GM23338 (cell line): ENCODE data around the gene GLI3. TPM values are rescaled to one million over a fixed set of nuclear protein-coding genes. Genes with fewer than 3 reads are reported as not detected.

Experiments
- ATAC-seq: fragments of 200-7000 bp; cut with Tn5 transposase; 3 replicates; pipeline ENCODE4 v1.9.1; 2020
- DNase-seq: peaks from one replicate; pipeline ENCODE4 v3.0.0-alpha.2; 2015; ENCODE audit warnings: low spot score
- H2AFZ ChIP-seq: fragments of 200-600 bp; sonication (generic); 2 replicates; pipeline ENCODE4 v1.8.0; 2016; ENCODE audit warnings: antibody characterized with exemption, mild to moderate bottlenecking, moderate library complexity
- H3F3A ChIP-seq: fragments of 200-600 bp; sonication (generic); replicated peaks from 2 replicates; pipeline ENCODE4 v1.8.0; 2017; ENCODE audit warnings: antibody characterized with exemption, mixed run types, low read depth
- H3K27ac ChIP-seq: fragments of 200-600 bp; sonication (generic); 2 replicates; pipeline ENCODE4 v1.6.1; 2016; ENCODE audit warnings: low read depth
- H3K27me3 ChIP-seq: fragments of 200-600 bp; sonication (generic); 2 replicates; pipeline ENCODE4 v1.8.0; 2016; ENCODE audit warnings: mild to moderate bottlenecking, mixed run types, moderate library complexity; ENCODE audit not compliant: insufficient read depth
- H3K36me3 ChIP-seq: fragments of 200-600 bp; sonication (generic); 2 replicates; pipeline ENCODE4 v1.8.0; 2016; ENCODE audit warnings: mild to moderate bottlenecking; ENCODE audit not compliant: insufficient read depth
- H3K4me1 ChIP-seq: fragments of 200-600 bp; sonication (generic); 2 replicates; pipeline ENCODE4 v1.8.0; 2016; ENCODE audit warnings: mild to moderate bottlenecking, moderate library complexity; ENCODE audit not compliant: insufficient read depth
- H3K4me2 ChIP-seq: fragments of 200-600 bp; sonication (generic); 2 replicates; pipeline ENCODE4 v1.7.1; 2017; ENCODE audit warnings: mixed run types
- H3K4me3 ChIP-seq: fragments of 200-600 bp; sonication (generic); 2 replicates; pipeline ENCODE4 v1.6.1; 2016; ENCODE audit warnings: mixed run types
- H3K79me2 ChIP-seq: fragments of 200-600 bp; sonication (generic); replicated peaks from 2 replicates; pipeline ENCODE4 v1.8.0; 2017; ENCODE audit warnings: mild to moderate bottlenecking; ENCODE audit not compliant: insufficient read depth
- H3K9me2 ChIP-seq: fragments of 200-600 bp; sonication (generic); 2 replicates; pipeline ENCODE4 v1.8.0; 2017; ENCODE audit not compliant: insufficient read depth
- H4K20me1 ChIP-seq: fragments of 200-600 bp; sonication (generic); replicated peaks from 2 replicates; pipeline ENCODE4 v1.8.0; 2017; ENCODE audit warnings: mild to moderate bottlenecking; ENCODE audit not compliant: insufficient read depth
- H3K27ac Mint-ChIP-seq: 2 replicates; pipeline ENCODE4 v1.8.0; 2020; ENCODE audit warnings: inconsistent platforms, mild to moderate bottlenecking, moderate library complexity, mixed read lengths
- H3K27me3 Mint-ChIP-seq: 3 replicates; pipeline ENCODE4 v1.8.0; 2022; ENCODE audit warnings: low read depth, mild to moderate bottlenecking, moderate library complexity, mixed read lengths, inconsistent platforms; ENCODE audit not compliant: insufficient read depth, poor library complexity
- H3K36me3 Mint-ChIP-seq: 3 replicates; pipeline ENCODE4 v1.8.0; 2021; ENCODE audit warnings: low read depth, mild to moderate bottlenecking, inconsistent platforms, moderate library complexity, mixed read lengths
- H3K4me1 Mint-ChIP-seq: 3 replicates; pipeline ENCODE4 v1.8.0; 2020; ENCODE audit warnings: mild to moderate bottlenecking, inconsistent platforms, mixed read lengths
- H3K4me3 Mint-ChIP-seq: 3 replicates; pipeline ENCODE4 v1.8.0; 2021; ENCODE audit warnings: moderate library complexity, mild to moderate bottlenecking, inconsistent platforms, mixed read lengths
- H3K9me3 Mint-ChIP-seq: 3 replicates; pipeline ENCODE4 v1.8.0; 2020; ENCODE audit warnings: moderate library complexity, mild to moderate bottlenecking, inconsistent platforms, mixed read lengths
- CREB1 ChIP-seq: fragments of 250-450 bp; sonication (Bioruptor Pico); IDR thresholded peaks from 2 replicates; pipeline ENCODE4 v1.5.0; 2020; ENCODE audit warnings: low read depth, mild to moderate bottlenecking, moderate library complexity
- CTCF ChIP-seq, 2 experiments: fragments of 200-600 bp in 1 of 2; sonication (generic) in 1 of 2; conservative IDR thresholded peaks; 2 replicates each; pipeline versions ENCODE4 v1.5.1 to v1.6.1; 2016 to 2017; ENCODE audit warnings: antibody characterized with exemption in 2 of 2, low read depth in 2 of 2, mild to moderate bottlenecking in 2 of 2, moderate library complexity in 1 of 2
- ETS1 ChIP-seq: IDR thresholded peaks from 2 replicates; pipeline ENCODE4 v1.6.1; 2016; ENCODE audit warnings: antibody characterized with exemption
- EZH2 ChIP-seq: fragments of 200-600 bp; sonication (generic); IDR thresholded peaks from one replicate; pipeline ENCODE4 v1.8.0; 2017; ENCODE audit warnings: antibody characterized with exemption, mild to moderate bottlenecking, low read depth; ENCODE audit not compliant: unreplicated experiment
- EZH2phosphoT487 ChIP-seq: fragments of 200-600 bp; sonication (generic); IDR thresholded peaks from one replicate; pipeline ENCODE4 v1.8.1; 2018; ENCODE audit warnings: antibody characterized with exemption; ENCODE audit not compliant: unreplicated experiment
- JUNB ChIP-seq: IDR thresholded peaks from one replicate; pipeline ENCODE4 v1.6.1; 2016; ENCODE audit warnings: antibody characterized with exemption; ENCODE audit not compliant: unreplicated experiment
- POLR2AphosphoS5 ChIP-seq: IDR thresholded peaks from 2 replicates; pipeline ENCODE4 v1.6.1; 2016; ENCODE audit warnings: antibody characterized with exemption, low read depth
- REST ChIP-seq: IDR thresholded peaks from one replicate; pipeline ENCODE4 v1.6.1; 2018; ENCODE audit warnings: antibody characterized with exemption; ENCODE audit not compliant: unreplicated experiment
- STAT1 ChIP-seq: IDR thresholded peaks from one replicate; pipeline ENCODE4 v1.6.1; 2016; ENCODE audit warnings: antibody characterized with exemption; ENCODE audit not compliant: unreplicated experiment
- ZNF114 ChIP-seq: fragments of 250-450 bp; sonication (Bioruptor Pico); IDR thresholded peaks from 2 replicates; pipeline ENCODE4 v1.5.0; 2020; ENCODE audit warnings: mild to moderate bottlenecking, moderate library complexity
- ZNF331 ChIP-seq: fragments of 250-450 bp; sonication (Bioruptor Pico); IDR thresholded peaks from 2 replicates; pipeline ENCODE4 v1.5.0; 2020; ENCODE audit warnings: low read depth, mild to moderate bottlenecking, moderate library complexity
- ZNF462 ChIP-seq: fragments of 250-450 bp; sonication (Bioruptor Pico); IDR thresholded peaks from 2 replicates; pipeline ENCODE4 v1.5.0; 2020; ENCODE audit warnings: mild to moderate bottlenecking, moderate library complexity
- polyA plus RNA-seq: library from polyadenylated mRNA; unstranded; fragments of >200 nt; fragmentation: Nextera tagmentation; extraction: Ambion mirVana; gene quantifications from 2 replicates; pipeline ENCODE4 v1.2.1, GENCODE V29; 2016
- total RNA-seq: library from RNA; depleted of rRNA; stranded (reverse); fragments of >200 nt; shearing (Covaris generic); gene quantifications from 2 replicates; pipeline ENCODE4 v1.2.3, GENCODE V29; 2014

GLI3 gene
- total and polyA plus RNA-seq, 2 experiments from 2014 or later = 16.1 to 17.9 TPM

GRCh38 chr7:42095791-42096190 lies 141.2 kb downstream of the GLI3 start:
- Histone ChIP-seq H3K27me3 (peaks cover 62% of the 10 kb centered on the region), H3K9me2 (no peaks in the 10 kb centered on the region), H3K4me1 (peaks cover 18% of the 10 kb centered on the region), H3F3A (0 out of 2 replicates have a peak, but pooled peaks cover 8% of the 10 kb centered on the region), H3K4me2 (no peak overlapping the region), H4K20me1 (peaks cover 4% of the 10 kb centered on the region; the same call in 1 of the 2 replicates), H3K27ac (no peak overlapping the region), H2AFZ (no peak overlapping the region), H3K36me3 (no peaks in the 10 kb centered on the region), H3K4me3 (no peak overlapping the region), H3K79me2 (no peaks in the 10 kb centered on the region)
- no peak for DNase-seq
- Mint-ChIP-seq H3K9me3 (peaks cover 13% of the 10 kb centered on the region), H3K4me3 (no peak overlapping the region), H3K27me3 (peaks cover 64% of the 10 kb centered on the region), H3K36me3 (peaks cover 20% of the 10 kb centered on the region), H3K27ac (no peak overlapping the region), H3K4me1 (peaks cover 50% of the 10 kb centered on the region)
- no peak for ATAC-seq
- no peak for TF ChIP-seq CREB1
- no peak for TF ChIP-seq ZNF114
- TF ChIP-seq REST = no peak
- no peak for TF ChIP-seq STAT1
- TF ChIP-seq EZH2phosphoT487 = no peak
- TF ChIP-seq JUNB = no peak
- no peak for TF ChIP-seq ZNF462 (CRISPR knock-in tag)
- no peak for TF ChIP-seq CTCF (conservative IDR thresholded peaks at IDR 0.05; ENCODE audit: low read depth in 2 of 2)
- TF ChIP-seq ZNF331 = no peak
- no peak for TF ChIP-seq EZH2
- TF ChIP-seq POLR2AphosphoS5 = no peak
- TF ChIP-seq ETS1 = no peak
